GM12878 (cell line): Measurements from ENCODE around the gene PNMA1. TPM values are rescaled to one million over a fixed set of nuclear protein-coding genes. Genes with fewer than 3 reads are reported as not detected.

Experiments used
- ATAC-seq: fragments of 200-7000 bp; cut with Tn5 transposase; 3 replicates; pipeline ENCODE4 v1.9.1; 2020; ENCODE audit warnings: mild to moderate bottlenecking, moderate library complexity
- BruUV-seq: library from RNA; stranded (reverse); fragments of 400-500 nt; replicated peaks from 2 replicates; lab custom pipeline; 2021; lab: Mats Ljungman, UMichigan
- CTCF ChIA-PET: fragments of 300-600 bp; sonication (Branson Sonifier 250); formaldehyde crosslinking; extraction: SDS; loops from one replicate; lab custom pipeline; 2021; ENCODE audit warnings: inconsistent platforms; lab: Yijun Ruan, JAX
- POLR2A ChIA-PET: fragments of 350-600 bp; formaldehyde crosslinking; extraction: SDS; loops from one replicate; lab custom pipeline; 2021; ENCODE audit warnings: inconsistent platforms; lab: Charles Lee
- RAD21 ChIA-PET: fragments of 300-600 bp; sonication (Branson Sonifier 250); formaldehyde crosslinking; loops from one replicate; lab custom pipeline; 2023; ENCODE audit warnings: antibody characterized with exemption; ENCODE audit not compliant: unreplicated experiment; lab: Charles Lee
- SMC1A ChIA-PET: fragments of 300-600 bp; sonication (Branson Sonifier 250); formaldehyde crosslinking; loops from one replicate; lab custom pipeline; 2023; ENCODE audit not compliant: unreplicated experiment, uncharacterized antibody; lab: Charles Lee
- DNase-seq: peaks from one replicate; pipeline ENCODE4 v3.0.0-alpha.2; 2011; ENCODE audit warnings: low read depth, low spot score
- FAIRE-seq: peaks from 3 replicates; lab custom pipeline; 2011; peaks lifted over from hg19 to GRCh38; lab: Jason Lieb, UNC
- H2AFZ ChIP-seq: 2 replicates; pipeline ENCODE4 v1.6.0; 2011; ENCODE audit warnings: low read depth, low read length, control low read depth; ENCODE audit not compliant: control insufficient read depth
- H3K27ac ChIP-seq: 2 replicates; pipeline ENCODE4 v1.5.1; 2011; ENCODE audit warnings: control low read depth; ENCODE audit not compliant: control insufficient read depth, insufficient read depth
- H3K27me3 ChIP-seq, 2 experiments: replicated peaks in 1 of 2; 2 replicates each; pipeline versions ENCODE4 v1.6.0 to v1.6.1; 2011; ENCODE audit warnings: low read length in 1 of 2; ENCODE audit not compliant: control insufficient read depth in 2 of 2, insufficient read depth in 2 of 2
- H3K36me3 ChIP-seq, 2 experiments: 2 replicates each; pipeline ENCODE4 v1.5.1; 2011; ENCODE audit warnings: low read length in 1 of 2; ENCODE audit not compliant: control insufficient read depth in 2 of 2, insufficient read depth in 2 of 2
- H3K4me1 ChIP-seq: 2 replicates; pipeline ENCODE4 v1.6.1; 2011; ENCODE audit warnings: mild to moderate bottlenecking, low read length, moderate library complexity, mixed read lengths; ENCODE audit not compliant: control insufficient read depth, insufficient read depth
- H3K4me2 ChIP-seq: 2 replicates; pipeline ENCODE4 v1.6.0; 2011; ENCODE audit warnings: control low read depth; ENCODE audit not compliant: control insufficient read depth, insufficient read depth
- H3K4me3 ChIP-seq: fragments of 200-600 bp; sonication (generic); 2 replicates; pipeline ENCODE4 v1.5.1; 2016
- H3K79me2 ChIP-seq: 2 replicates; pipeline ENCODE4 v1.6.0; 2011; ENCODE audit warnings: low read length; ENCODE audit not compliant: control insufficient read depth, insufficient read depth
- H3K9ac ChIP-seq: 2 replicates; pipeline ENCODE4 v1.8.0; 2011; ENCODE audit warnings: low read length, control low read depth, mixed read lengths; ENCODE audit not compliant: control insufficient read depth, insufficient read depth
- H3K9me3 ChIP-seq: replicated peaks from 3 replicates; pipeline ENCODE4 v1.5.1; 2011; ENCODE audit warnings: mild to moderate bottlenecking, low read length; ENCODE audit not compliant: control insufficient read depth, insufficient read depth
- H4K20me1 ChIP-seq: 2 replicates; pipeline ENCODE4 v1.6.0; 2011; ENCODE audit not compliant: control insufficient read depth, insufficient read depth
- ASH2L ChIP-seq: fragments of 300-600, 200-600 bp; sonication (generic); IDR thresholded peaks from 2 replicates; pipeline ENCODE4 v1.6.1; 2017; ENCODE audit warnings: low read depth, mild to moderate bottlenecking, borderline replicate concordance
- BCL11A ChIP-seq: IDR thresholded peaks from 2 replicates; pipeline ENCODE4 v1.6.1; 2011; ENCODE audit warnings: low read depth, low read length
- GATAD2B ChIP-seq: fragments of 450-650 bp; conservative IDR thresholded peaks from 2 replicates; pipeline ENCODE4 v1.6.1; 2017; ENCODE audit warnings: low read depth, mild to moderate bottlenecking, moderate library complexity
- IKZF2 ChIP-seq, 2 experiments: fragments of 450-650 bp; IDR thresholded peaks; 2 replicates each; pipeline ENCODE4 v1.6.1; 2017; ENCODE audit warnings: mild to moderate bottlenecking in 2 of 2, moderate library complexity in 2 of 2
- JUNB ChIP-seq: IDR thresholded peaks from 2 replicates; pipeline ENCODE4 v1.6.1; 2016; ENCODE audit warnings: antibody characterized with exemption, mild to moderate bottlenecking
- NR2C1 ChIP-seq: fragments of 450-650 bp; IDR thresholded peaks from 2 replicates; pipeline ENCODE4 v1.6.1; 2017; ENCODE audit warnings: antibody characterized with exemption, mild to moderate bottlenecking, moderate library complexity
- NR2C2 ChIP-seq: IDR thresholded peaks from 2 replicates; pipeline ENCODE4 v1.6.1; 2011; ENCODE audit warnings: borderline replicate concordance, low read depth; ENCODE audit not compliant: control insufficient read depth, insufficient read length
- PML ChIP-seq: IDR thresholded peaks from 2 replicates; pipeline ENCODE4 v1.6.1; 2012; ENCODE audit warnings: low read length, inconsistent platforms
- POU2F2 ChIP-seq: IDR thresholded peaks from 3 replicates; pipeline ENCODE4 v1.6.1; 2011; ENCODE audit warnings: low read depth, mild to moderate bottlenecking, low read length, borderline replicate concordance
- RELA ChIP-seq: fragments of 450-650 bp; IDR thresholded peaks from 2 replicates; pipeline ENCODE4 v1.8.0; 2014; ENCODE audit warnings: borderline replicate concordance; ENCODE audit not compliant: partially characterized antibody
- SMARCA5 ChIP-seq: fragments of 450-650 bp; IDR thresholded peaks from 2 replicates; pipeline ENCODE4 v1.6.1; 2017; ENCODE audit warnings: mild to moderate bottlenecking
- TCF12 ChIP-seq: IDR thresholded peaks from 2 replicates; pipeline ENCODE4 v1.6.1; 2011; ENCODE audit warnings: low read depth, mild to moderate bottlenecking, low read length
- YBX1 ChIP-seq: fragments of 450-650 bp; IDR thresholded peaks from 2 replicates; pipeline ENCODE4 v1.6.1; 2016; ENCODE audit warnings: antibody characterized with exemption
- YY1 ChIP-seq: IDR thresholded peaks from 2 replicates; pipeline ENCODE4 v1.6.1; 2011; ENCODE audit warnings: low read depth, mild to moderate bottlenecking, low read length
- ZZZ3 ChIP-seq: IDR thresholded peaks from 2 replicates; pipeline ENCODE4 v1.6.1; 2011; ENCODE audit warnings: low read depth; ENCODE audit not compliant: control insufficient read depth, insufficient read length
- WGBS: methylation state at CpG from one replicate; pipeline ENCODE4 v1.1.6; 2016; ENCODE audit warnings: low lambda C conversion rate; ENCODE audit not compliant: insufficient replicate concordance, insufficient coverage; ENCODE audit errors: missing lambda C conversion rate; 5-methylcytosine and 5-hydroxymethylcytosine counted together
- in situ Hi-C: fragments of 300-500 bp; cut with MboI; formaldehyde crosslinking; loops from 9 replicates; pipeline ENCODE4 v1.14.3; 2018; ENCODE audit warnings: mixed read lengths
- intact Hi-C: fragments of 100-400 bp; cut with micrococcal nuclease; formaldehyde crosslinking; loops from one replicate; pipeline ENCODE4 v1.14.2; 2022; ENCODE audit not compliant: unreplicated experiment
- polyA plus RNA-seq, 11 experiments: library from polyadenylated mRNA; depleted of rRNA in 4 of 11; unstranded in 6 of 11; stranded (reverse) in 5 of 11; fragments of >200 nt; fragmentation: Nextera tagmentation in 4 of 11; fragmentation: Illumina TruSeq in 1 of 11; extraction: Ambion mirVana in 4 of 11; extraction: Trizol in 1 of 11; gene quantifications; 1 replicate in 1 of 11; 2 replicates in 10 of 11; pipeline versions ENCODE4 v1.2.1 to v1.2.3, GENCODE V29; 2011 to 2016; ENCODE audit warnings: inconsistent platforms in 2 of 11, missing spikeins in 2 of 11, low read depth in 1 of 11
- total RNA-seq, 4 experiments: library from RNA; depleted of rRNA in 3 of 4; stranded (reverse); fragments of >200 nt in 3 of 4; fragmentation: Illumina TruSeq in 1 of 4; extraction: Trizol in 1 of 4; gene quantifications; 2 replicates each; pipeline versions ENCODE4 v1.2.1 to v1.2.3, GENCODE V29; 2013 to 2021
- TF ChIP-seq, protein P1 (sequence below): fragments of 450-650 bp; conservative IDR thresholded peaks from 2 replicates; pipeline ENCODE4 v1.6.1; 2017; ENCODE audit warnings: mild to moderate bottlenecking, moderate library complexity
- TF ChIP-seq, protein P2 (sequence below): fragments of 450-650 bp; IDR thresholded peaks from 2 replicates; pipeline ENCODE4 v1.6.1; 2017; ENCODE audit warnings: antibody characterized with exemption, mild to moderate bottlenecking, moderate library complexity
- TF ChIP-seq, protein P3 (sequence below): fragments of 450-650 bp; IDR thresholded peaks from 2 replicates; pipeline ENCODE4 v1.6.1; 2016; ENCODE audit warnings: mild to moderate bottlenecking

Gene PNMA1
- total and polyA plus RNA-seq, 10 of the 15 experiments (the other 5 are each of a cell fraction or from before 2014, with no cell fraction given) = 1.8 to 39.3 (median 11.1) TPM

DNA sequence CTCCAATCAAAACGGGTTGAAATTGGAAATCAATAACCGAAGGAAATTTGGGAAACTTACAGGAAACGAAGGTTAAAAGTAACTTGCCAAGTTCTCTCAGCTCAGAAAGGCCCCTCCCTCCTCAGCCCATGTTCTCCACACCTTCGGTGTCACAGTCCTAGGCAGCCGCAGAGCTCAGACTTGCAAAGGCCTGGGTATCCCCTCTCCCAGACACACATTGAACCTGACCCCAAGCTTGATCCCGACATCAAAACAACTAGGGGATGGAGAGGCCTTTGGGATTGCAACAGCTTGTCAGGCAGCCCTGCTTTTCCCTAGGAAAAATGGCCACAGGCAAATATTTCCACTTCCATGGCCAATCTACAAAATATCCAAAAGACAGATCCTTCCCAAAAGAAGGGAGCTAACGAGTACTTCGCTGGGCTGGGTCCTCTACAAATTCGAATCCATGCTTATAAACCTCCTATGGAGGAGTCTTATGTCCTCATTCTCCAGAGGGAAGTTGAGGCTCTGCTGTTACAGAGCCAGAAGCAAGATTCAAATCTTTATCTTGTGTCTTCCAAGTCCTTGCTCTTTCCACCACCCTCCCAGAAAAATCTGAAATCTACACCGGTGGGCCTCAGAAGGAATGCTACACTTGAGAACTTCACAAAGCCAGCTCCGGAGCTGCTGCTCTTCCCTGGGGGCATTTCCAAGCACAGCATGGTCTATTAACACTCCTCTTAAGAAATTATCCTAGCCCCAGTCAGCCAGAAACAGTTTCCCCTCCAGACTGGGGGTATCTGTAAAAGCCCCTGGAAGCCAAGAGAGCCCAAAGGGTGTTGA lies 35.7 kb upstream of the PNMA1 start:
- SMC1A ChIA-PET = interaction anchor here (0.7 to 14.6 kb wide), 9 partner anchors 19 to 80 kb away, joined by 3 to 214 read pairs (median 5); no protein-coding TSS in a partner anchor
- FAIRE-seq = no peak
- in situ Hi-C loops (loop anchor here (25.0 kb wide), 3 partner anchors 287 to 1787 kb away; no protein-coding TSS in a partner anchor), intact Hi-C loops (loop anchor here (5.0 kb wide), 1 partner anchor 37 kb away; no protein-coding TSS in a partner anchor)
- RAD21 ChIA-PET = interaction anchor here (0.7 to 25.6 kb wide), 5 partner anchors 21 to 80 kb away, joined by 3 to 710 read pairs (median 4); no protein-coding TSS in a partner anchor
- no peak overlapping the region for H2AFZ ChIP-seq
- H3K4me1 ChIP-seq = peaks cover 86% of the 10 kb centered on the region
- 51% methylated on average over 11 of the region's 11 CpGs for WGBS
- DNase-seq = no peak
- H3K27ac ChIP-seq = peak overlapping the region; percentile 7; the same call in 1 of the 2 replicates
- H3K27me3 ChIP-seq = no peaks in the 10 kb centered on the region
- POLR2A ChIA-PET = interaction anchor here (0.5 to 7.3 kb wide), 8 partner anchors 7 to 304 kb away, joined by 3 to 54 read pairs (median 3); no protein-coding TSS in a partner anchor
- no peak overlapping the region for H3K9ac ChIP-seq
- peaks cover 35% of the 10 kb centered on the region for H4K20me1 ChIP-seq
- peak overlapping the region; percentile 11 for H3K4me2 ChIP-seq
- CTCF ChIA-PET = interaction anchor here (1.3 to 21.0 kb wide), 3 partner anchors 21 to 73 kb away, joined by 7 to 288 read pairs (median 8); no protein-coding TSS in a partner anchor
- ATAC-seq = no peak
- H3K4me3 ChIP-seq = no peak overlapping the region
- no peaks in the 10 kb centered on the region for H3K9me3 ChIP-seq
- BruUV-seq = no TSS peak
- peaks cover 100% of the 10 kb centered on the region for H3K79me2 ChIP-seq
- peaks cover 12 to 16% of the 10 kb centered on the region in 2 experiments for H3K36me3 ChIP-seq
- no peak for TF ChIP-seq BCL11A
- TF ChIP-seq, protein P1, sequence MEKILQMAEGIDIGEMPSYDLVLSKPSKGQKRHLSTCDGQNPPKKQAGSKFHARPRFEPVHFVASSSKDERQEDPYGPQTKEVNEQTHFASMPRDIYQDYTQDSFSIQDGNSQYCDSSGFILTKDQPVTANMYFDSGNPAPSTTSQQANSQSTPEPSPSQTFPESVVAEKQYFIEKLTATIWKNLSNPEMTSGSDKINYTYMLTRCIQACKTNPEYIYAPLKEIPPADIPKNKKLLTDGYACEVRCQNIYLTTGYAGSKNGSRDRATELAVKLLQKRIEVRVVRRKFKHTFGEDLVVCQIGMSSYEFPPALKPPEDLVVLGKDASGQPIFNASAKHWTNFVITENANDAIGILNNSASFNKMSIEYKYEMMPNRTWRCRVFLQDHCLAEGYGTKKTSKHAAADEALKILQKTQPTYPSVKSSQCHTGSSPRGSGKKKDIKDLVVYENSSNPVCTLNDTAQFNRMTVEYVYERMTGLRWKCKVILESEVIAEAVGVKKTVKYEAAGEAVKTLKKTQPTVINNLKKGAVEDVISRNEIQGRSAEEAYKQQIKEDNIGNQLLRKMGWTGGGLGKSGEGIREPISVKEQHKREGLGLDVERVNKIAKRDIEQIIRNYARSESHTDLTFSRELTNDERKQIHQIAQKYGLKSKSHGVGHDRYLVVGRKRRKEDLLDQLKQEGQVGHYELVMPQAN = no peak
- no peak for TF ChIP-seq ASH2L
- TF ChIP-seq YY1 = no peak
- no peak for TF ChIP-seq GATAD2B
- TF ChIP-seq NR2C2 = no peak
- TF ChIP-seq, protein P2, sequence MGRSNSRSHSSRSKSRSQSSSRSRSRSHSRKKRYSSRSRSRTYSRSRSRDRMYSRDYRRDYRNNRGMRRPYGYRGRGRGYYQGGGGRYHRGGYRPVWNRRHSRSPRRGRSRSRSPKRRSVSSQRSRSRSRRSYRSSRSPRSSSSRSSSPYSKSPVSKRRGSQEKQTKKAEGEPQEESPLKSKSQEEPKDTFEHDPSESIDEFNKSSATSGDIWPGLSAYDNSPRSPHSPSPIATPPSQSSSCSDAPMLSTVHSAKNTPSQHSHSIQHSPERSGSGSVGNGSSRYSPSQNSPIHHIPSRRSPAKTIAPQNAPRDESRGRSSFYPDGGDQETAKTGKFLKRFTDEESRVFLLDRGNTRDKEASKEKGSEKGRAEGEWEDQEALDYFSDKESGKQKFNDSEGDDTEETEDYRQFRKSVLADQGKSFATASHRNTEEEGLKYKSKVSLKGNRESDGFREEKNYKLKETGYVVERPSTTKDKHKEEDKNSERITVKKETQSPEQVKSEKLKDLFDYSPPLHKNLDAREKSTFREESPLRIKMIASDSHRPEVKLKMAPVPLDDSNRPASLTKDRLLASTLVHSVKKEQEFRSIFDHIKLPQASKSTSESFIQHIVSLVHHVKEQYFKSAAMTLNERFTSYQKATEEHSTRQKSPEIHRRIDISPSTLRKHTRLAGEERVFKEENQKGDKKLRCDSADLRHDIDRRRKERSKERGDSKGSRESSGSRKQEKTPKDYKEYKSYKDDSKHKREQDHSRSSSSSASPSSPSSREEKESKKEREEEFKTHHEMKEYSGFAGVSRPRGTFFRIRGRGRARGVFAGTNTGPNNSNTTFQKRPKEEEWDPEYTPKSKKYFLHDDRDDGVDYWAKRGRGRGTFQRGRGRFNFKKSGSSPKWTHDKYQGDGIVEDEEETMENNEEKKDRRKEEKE = no peak
- TF ChIP-seq NR2C1 = no peak
- no peak for TF ChIP-seq IKZF2 (IDR thresholded peaks at IDR 0.05)
- TF ChIP-seq ZZZ3 = no peak
- TF ChIP-seq SMARCA5 = no peak
- no peak for TF ChIP-seq POU2F2
- TF ChIP-seq RELA = no peak
- no peak for TF ChIP-seq JUNB
- TF ChIP-seq PML = no peak
- no peak for TF ChIP-seq YBX1
- TF ChIP-seq, protein P3, sequence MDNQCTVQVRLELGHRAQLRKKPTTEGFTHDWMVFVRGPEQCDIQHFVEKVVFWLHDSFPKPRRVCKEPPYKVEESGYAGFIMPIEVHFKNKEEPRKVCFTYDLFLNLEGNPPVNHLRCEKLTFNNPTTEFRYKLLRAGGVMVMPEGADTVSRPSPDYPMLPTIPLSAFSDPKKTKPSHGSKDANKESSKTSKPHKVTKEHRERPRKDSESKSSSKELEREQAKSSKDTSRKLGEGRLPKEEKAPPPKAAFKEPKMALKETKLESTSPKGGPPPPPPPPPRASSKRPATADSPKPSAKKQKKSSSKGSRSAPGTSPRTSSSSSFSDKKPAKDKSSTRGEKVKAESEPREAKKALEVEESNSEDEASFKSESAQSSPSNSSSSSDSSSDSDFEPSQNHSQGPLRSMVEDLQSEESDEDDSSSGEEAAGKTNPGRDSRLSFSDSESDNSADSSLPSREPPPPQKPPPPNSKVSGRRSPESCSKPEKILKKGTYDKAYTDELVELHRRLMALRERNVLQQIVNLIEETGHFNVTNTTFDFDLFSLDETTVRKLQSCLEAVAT = no peak
- TF ChIP-seq TCF12 = no peak
